ENCODE data around the gene SLC39A9.

Gene SLC39A9

DNA sequence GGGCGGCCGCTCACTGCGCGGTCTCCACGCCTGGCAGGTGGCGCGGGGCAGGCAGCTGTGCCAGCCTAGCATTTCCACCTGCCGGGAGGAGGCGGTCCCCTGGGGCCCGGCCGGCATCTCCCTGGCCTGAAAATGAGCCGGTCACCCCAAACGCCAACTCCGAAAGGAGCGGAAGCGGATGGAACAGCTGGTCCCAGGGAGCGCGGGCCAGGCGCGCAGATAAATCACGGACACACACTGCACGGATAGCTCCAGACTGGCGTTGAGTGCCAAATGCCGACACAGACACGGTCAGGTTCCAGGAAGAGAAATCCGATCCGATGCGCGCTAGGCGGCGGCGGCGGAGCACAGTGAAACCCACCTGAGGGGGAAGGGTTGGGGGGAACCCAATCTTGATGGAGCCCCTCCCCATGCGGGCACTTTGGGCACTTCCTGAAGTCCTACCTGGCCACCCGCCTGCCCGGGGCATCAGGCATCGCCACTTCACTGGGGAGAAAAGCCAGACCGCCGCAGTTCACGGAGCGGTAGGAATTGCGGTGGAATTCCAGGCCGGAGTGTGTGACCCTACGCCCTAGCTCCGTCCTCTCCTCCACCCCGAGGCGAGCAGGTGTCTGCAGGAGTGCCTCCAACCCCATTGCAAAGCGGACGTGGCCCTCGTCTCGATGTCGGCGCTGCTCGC is 85.4 kb downstream of the SLC39A9 start:
- no peak overlapping the region for H3K4me3 ChIP-seq (ENCODE audit: low read depth, low read length)
- no peak for DNase-seq (ENCODE audit: low read depth)
- TF ChIP-seq MYC (IDR thresholded peaks at IDR 0.05; ENCODE audit: low read depth, low read length) (no peak), POLR2A (IDR thresholded peaks at IDR 0.05; ENCODE audit: extremely low read depth, insufficient read length) (no peak)
- TF ChIP-seq, protein P1, sequence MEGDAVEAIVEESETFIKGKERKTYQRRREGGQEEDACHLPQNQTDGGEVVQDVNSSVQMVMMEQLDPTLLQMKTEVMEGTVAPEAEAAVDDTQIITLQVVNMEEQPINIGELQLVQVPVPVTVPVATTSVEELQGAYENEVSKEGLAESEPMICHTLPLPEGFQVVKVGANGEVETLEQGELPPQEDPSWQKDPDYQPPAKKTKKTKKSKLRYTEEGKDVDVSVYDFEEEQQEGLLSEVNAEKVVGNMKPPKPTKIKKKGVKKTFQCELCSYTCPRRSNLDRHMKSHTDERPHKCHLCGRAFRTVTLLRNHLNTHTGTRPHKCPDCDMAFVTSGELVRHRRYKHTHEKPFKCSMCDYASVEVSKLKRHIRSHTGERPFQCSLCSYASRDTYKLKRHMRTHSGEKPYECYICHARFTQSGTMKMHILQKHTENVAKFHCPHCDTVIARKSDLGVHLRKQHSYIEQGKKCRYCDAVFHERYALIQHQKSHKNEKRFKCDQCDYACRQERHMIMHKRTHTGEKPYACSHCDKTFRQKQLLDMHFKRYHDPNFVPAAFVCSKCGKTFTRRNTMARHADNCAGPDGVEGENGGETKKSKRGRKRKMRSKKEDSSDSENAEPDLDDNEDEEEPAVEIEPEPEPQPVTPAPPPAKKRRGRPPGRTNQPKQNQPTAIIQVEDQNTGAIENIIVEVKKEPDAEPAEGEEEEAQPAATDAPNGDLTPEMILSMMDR (IDR thresholded peaks at IDR 0.05; ENCODE audit: low read depth, low read length), result no peak
- TF ChIP-seq, protein P2, sequence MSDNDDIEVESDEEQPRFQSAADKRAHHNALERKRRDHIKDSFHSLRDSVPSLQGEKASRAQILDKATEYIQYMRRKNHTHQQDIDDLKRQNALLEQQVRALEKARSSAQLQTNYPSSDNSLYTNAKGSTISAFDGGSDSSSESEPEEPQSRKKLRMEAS (IDR thresholded peaks at IDR 0.05; ENCODE audit: low read depth, low read length), result no peak

DNA sequence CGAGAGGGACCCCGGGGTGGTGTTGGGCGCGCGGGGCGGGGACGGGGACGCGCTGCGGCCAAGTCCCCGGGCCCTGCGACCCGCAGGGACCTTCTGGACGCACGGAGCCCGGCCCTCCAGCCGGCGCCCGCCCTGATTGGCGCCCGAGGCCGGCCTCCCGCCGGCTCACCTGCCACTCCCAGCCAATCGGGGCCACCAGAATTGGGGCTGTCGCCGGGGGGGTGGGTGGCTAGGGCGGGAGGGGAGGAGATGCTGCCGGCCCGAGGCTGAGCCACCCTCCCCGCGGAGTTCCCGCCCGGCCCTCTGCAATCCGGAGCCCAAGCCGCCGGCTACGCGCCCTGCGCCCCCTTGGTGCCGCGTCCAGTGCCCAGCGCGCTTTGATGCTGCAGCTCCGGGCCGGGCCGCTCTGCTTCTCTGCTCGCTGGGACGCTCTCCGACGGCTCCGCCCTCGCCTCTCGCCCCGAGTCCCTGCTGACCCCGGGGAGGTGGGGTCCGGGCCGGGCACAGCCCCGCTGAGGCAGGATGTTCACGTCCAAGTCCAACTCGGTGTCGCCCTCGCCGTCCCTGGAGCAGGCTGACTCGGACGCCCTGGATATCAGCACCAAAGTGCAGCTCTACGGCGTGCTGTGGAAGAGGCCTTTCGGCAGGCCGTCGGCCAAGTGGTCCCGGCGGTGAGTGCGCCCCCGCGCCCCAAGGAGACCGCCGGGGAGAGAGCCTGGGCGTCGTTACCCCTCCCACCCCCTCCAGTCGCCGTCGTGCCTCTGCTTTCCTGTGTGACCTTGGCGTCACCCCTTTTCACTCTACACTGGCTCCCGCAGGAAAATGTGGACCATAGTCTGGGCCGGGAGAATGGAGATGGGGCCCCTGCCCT is 86.2 kb downstream of the SLC39A9 start, which contains the start of gene PLEKHD1:
Gene PLEKHD1 (plus strand): TSS at position 285 of the 871 bp plus-strand sequence. CDS start 238 bp downstream, at position 523.
- H3K4me3 ChIP-seq (ENCODE audit: low read depth, low read length), result no peak within 1 kb of the TSS
- DNase-seq (ENCODE audit: low read depth), result no peak

DNA sequence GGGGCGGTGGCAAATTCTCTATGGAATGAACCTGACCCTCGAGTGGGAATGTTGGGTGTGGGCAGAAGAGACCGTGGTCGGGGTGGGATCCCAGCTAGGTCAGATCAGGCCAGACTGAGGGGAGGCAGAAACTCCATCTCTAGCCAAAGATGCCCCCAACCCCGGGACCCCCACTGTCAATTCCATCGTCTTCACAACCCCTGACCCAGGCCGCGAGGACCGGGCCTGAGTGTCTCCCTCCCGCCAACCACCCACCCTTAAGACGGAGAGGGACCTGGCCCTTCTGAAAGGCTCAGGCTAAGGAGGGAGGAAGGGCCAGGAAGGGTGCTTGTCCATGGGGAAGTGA is 86.8 kb downstream of the SLC39A9 start:
- TF ChIP-seq POLR2A (IDR thresholded peaks at IDR 0.05; ENCODE audit: extremely low read depth, insufficient read length), result no peak
- TF ChIP-seq MYC (IDR thresholded peaks at IDR 0.05; ENCODE audit: low read depth, low read length), result no peak
- TF ChIP-seq, protein P1 (IDR thresholded peaks at IDR 0.05; ENCODE audit: low read depth, low read length), result no peak
- TF ChIP-seq, protein P2 (IDR thresholded peaks at IDR 0.05; ENCODE audit: low read depth, low read length), result no peak
- DNase-seq (ENCODE audit: low read depth), result no peak
- no peak overlapping the region for H3K4me3 ChIP-seq (ENCODE audit: low read depth, low read length)

More for the DNA sequence above, 86.2 kb downstream of the SLC39A9 start, which contains the start of gene PLEKHD1:
- TF ChIP-seq, protein P1 (IDR thresholded peaks at IDR 0.05; ENCODE audit: low read depth, low read length), result no peak
- no peak for TF ChIP-seq MYC (IDR thresholded peaks at IDR 0.05; ENCODE audit: low read depth, low read length)
- TF ChIP-seq, protein P2 (IDR thresholded peaks at IDR 0.05; ENCODE audit: low read depth, low read length), result no peak
- TF ChIP-seq POLR2A (IDR thresholded peaks at IDR 0.05; ENCODE audit: extremely low read depth, insufficient read length), result no peak

DNA sequence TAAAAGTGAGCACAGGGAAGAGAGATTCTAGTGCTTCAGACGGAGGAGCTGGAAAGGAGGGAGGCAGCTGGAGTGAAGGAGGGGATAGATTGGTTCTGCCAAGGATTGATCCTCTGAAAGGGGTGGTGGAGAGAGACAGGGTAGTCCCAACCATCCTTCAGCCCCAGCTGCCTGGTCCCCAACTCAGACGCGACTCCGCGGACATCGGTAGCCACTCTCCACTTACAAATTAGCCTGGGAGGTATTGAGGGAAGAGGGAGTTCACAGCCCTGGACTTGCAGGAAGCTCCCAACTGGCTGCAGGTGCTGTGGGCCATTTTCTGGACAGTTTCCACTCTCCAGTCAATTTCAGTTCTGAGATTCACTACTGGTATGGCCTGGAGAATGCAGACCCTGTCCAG is 87.2 kb downstream of the SLC39A9 start:
- DNase-seq (ENCODE audit: low read depth), result no peak
- TF ChIP-seq, protein P1 (IDR thresholded peaks at IDR 0.05; ENCODE audit: low read depth, low read length), result no peak
- TF ChIP-seq MYC (IDR thresholded peaks at IDR 0.05; ENCODE audit: low read depth, low read length) (no peak), POLR2A (IDR thresholded peaks at IDR 0.05; ENCODE audit: extremely low read depth, insufficient read length) (no peak)
- TF ChIP-seq, protein P2 (IDR thresholded peaks at IDR 0.05; ENCODE audit: low read depth, low read length), result no peak
- no peak overlapping the region for H3K4me3 ChIP-seq (ENCODE audit: low read depth, low read length)

DNA sequence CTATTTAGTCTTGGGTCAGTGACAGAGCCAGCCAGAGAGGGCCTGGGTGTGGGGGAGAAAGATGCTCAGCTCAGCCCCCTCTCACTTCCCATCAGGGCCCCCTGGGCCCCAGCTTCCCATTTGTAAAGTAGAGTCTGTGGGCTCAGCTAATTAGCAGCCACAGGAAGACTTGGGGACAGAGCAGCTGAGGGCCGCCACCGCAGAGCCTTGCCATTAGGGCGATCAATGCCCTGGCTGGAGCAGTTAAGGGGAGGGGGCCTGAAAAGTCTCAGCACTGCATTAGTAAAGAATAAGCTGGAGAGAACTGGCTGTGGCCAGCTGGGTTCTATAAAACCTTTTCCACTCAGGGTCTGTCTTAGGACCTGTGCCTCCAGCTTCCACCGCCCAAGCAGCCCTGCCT is 88.7 kb downstream of the SLC39A9 start:
- H3K4me3 ChIP-seq (ENCODE audit: low read depth, low read length), result no peak overlapping the region
- TF ChIP-seq, protein P1 (IDR thresholded peaks at IDR 0.05; ENCODE audit: low read depth, low read length), result no peak
- TF ChIP-seq POLR2A (IDR thresholded peaks at IDR 0.05; ENCODE audit: extremely low read depth, insufficient read length) (no peak), MYC (IDR thresholded peaks at IDR 0.05; ENCODE audit: low read depth, low read length) (no peak)
- TF ChIP-seq, protein P2 (IDR thresholded peaks at IDR 0.05; ENCODE audit: low read depth, low read length), result no peak
- DNase-seq (ENCODE audit: low read depth), result no peak

All from NB4 (cell line).